ENCODE results near the gene AUTS2.

AUTS2 gene

DNA sequence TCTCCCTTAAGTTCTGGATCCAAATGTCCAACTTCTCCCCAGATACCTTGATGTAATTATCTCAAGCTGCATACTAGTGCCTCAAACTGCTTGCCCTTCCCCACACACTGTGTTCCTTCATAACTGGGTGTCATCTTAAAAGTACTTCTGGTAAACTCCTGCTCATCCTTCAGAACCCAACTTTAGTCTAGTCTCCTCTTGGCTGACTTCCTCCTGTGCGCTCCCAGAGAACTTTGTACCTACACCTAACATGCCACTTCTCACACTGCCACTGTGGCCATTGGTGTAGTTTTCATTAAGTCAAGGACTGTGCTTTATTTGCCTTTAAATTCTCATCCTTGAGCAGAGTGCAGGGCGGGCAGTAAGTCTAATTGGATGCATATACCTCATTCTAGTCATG is 958.5 kb downstream of the AUTS2 start:
- no peak for DNase-seq (ENCODE audit: low read depth)

DNA sequence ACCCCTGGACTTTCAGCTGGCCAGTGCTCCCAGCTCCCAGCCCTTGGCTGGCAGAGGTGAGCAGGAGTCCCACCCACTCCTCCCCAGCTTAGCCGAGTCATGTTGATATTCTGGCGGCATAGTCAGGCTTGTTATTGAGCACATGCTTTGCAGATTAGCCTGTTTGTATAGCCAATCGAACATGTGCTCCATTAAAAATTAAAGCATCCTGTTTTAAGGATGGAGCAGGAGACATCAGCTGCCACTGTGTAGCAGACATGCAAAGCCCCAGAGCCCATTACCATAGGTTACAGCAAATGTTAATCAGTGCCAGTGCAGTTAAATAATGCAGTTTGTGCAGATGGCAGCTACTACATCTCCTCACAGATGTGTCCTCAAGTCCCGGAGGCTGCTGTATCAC is 959.1 kb downstream of the AUTS2 start:
- no peak for DNase-seq (ENCODE audit: low read depth)

DNA sequence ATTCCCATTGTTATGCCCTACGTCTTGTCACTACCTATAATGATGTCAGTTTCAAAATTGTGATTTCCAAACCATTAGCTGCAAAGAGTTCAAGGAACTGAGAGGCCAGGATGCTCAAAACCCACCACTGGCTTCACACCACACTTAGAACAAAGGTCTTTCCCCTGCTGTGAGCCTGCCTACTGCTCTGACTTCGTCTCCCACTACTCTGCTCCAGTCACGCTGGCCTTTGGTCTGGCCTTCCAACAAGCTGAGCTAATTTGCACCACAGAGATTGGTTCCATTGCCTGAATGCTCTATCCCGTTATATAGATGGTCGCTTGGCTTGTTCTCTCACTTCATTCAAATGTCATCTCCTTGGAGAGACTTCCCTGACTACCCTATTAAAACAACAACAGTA is 961.5 kb downstream of the AUTS2 start:
- no peak for DNase-seq (ENCODE audit: low read depth)

DNA sequence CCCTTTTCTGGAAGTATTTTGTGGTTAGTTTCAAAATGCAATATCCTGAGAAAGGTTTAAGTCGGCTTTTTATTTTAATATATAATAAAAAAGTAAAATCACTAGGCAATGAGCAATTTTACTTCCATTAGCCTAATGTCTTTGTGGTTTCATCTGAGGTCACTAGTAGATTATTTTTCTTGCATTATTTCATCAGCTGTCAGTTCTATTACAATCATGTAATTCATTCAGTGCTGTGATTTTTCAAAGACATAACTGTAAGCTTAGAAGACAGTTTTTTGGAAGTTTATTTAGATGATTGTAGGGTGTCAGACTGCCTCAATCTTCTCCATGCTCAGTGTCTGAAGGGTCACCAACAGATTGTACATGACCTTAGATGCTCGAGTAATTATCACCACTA is 965.7 kb downstream of the AUTS2 start:
- no peak for DNase-seq (ENCODE audit: low read depth)

DNA sequence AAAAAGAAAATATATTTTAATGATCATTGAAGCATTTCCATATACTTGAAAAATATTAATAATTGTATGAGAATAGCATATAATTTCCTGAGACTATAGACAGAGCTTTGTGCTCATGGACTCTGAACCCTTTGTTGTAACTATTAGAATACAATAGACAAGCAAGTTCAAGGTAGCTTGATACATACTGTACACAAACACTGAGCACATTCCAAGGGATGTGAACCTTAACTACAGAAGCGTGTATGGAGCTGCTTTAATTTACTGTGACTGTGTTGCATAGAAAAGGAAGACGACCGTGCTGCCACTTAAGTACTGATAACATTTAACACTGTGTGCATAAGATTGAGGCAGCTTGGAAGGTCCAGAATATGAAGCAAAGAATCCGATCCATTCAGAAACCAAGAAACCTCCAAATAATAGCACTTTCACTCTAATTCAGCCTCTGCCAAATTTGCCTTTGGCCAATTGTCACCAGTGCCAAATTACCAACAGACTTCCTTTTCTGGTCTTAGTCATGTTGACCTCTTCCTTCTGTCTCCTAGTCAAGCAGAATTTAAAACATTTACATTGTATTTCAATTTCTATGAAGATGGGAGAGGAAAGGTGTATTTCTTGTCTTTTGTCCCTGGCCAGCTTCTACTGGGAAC is 967.6 kb downstream of the AUTS2 start:
- DNase-seq (ENCODE audit: low read depth): no peak

DNA sequence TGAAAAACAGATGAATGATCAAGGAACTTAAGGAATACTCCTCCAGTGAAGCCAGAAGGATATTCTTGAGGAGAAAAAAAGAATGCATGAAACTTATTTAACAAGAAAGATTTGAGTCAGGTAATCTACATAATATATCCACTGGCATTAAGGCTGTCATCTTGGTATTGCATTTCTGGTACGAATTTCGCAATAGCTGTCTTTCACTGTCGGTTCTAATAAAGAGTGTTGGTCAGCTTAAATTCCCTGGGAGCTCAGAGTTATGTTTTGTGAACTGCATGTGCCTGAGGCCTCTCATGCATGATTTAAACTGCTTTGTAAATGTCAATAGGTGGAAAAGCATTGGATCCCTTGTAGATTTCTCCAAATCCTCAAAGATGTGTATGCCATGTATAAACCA is 968.4 kb downstream of the AUTS2 start:
- no peak for DNase-seq (ENCODE audit: low read depth)

DNA sequence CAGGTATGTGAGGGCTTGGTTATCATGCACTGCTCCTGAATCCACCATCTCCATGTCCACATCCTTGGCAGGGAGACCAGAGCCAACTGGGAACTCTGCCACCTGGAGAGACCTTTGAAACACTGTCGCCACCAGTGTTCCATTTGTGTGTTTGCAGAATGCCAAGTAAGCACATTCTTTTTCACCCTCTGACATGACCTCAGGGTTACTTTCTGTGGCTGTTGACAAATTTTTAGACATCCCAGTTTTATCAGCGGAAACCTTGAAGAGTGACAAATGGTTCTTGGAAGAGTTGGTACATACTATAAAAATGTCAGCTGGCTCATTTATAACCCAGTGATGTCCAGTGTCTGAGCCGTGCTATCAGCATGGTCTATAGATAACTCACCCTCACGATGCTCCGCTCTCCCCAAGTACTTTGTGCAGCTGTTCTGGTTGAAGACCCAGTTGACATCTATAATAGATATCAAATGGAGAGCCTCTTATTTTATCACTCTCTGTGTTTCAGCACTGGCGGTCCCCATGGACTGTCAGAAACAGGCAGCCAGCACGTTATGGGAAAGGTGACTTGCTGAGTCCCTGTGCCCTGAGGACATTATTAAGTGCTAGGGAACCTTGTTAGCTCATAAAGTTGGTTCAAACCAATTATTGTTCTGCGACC is 970.5 kb downstream of the AUTS2 start:
- no peak for DNase-seq (ENCODE audit: low read depth)

DNA sequence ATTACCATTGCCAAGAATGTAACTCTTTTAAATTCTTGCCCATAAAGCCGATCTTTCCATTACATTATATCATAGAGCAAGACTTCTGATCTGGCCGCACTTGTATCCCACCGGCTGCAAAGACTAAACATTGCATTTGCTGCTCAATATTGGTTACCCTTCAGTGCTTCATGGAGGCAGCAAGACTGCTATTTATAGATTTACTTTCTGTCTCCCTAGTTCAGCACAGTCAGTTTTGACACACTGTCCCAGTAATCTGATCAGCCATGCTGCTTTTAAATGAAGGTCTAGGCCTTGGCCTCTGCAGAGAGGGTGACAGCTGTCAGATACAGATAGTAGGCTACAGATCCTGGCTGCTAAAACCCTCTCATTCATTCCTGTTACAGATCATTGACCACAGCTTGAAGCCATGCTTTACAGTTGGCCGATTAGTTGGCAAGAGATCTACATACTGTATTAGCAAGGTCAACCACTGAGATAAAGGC is 971.1 kb downstream of the AUTS2 start:
- no peak for DNase-seq (ENCODE audit: low read depth)

DNA sequence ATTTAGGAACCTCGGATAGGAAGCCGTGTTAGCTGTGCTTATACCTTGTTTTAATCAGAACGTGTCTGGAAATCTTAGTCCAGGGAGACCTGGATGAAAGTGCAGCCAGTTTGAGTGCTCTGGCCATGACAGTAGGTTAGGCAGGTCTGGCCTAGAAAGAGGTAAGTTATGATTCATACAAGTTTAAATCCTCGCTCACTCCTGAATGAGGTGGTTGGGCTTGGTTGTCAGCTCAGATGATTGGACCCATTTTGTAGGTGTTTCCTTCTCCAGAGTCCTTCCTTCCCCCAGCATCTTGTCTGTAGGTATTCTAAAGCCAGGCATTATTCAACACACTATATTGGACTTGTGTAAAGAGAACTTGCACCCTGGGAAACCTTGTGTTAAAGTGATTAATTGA is 971.8 kb downstream of the AUTS2 start:
- DNase-seq (ENCODE audit: low read depth): no peak

DNA sequence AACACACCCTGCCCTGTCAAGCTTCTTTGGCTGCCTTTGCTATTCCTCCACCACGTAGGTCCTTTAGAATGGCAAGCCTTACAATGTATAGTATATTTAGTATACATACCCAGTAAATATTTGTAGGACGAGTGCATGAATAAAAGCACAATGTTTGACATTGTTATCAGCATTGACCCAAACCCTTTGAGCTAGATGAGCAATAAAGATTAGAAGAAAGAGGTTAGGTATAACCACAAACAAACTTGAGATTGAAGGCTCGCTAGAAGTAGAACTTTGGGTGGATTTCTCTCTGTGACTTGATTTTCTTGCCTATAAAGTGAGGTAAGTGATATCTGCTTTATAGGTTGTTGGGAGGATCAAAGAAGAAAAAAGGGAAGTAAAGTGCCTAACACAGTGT is 972.7 kb downstream of the AUTS2 start:
- no peak for DNase-seq (ENCODE audit: low read depth)

DNA sequence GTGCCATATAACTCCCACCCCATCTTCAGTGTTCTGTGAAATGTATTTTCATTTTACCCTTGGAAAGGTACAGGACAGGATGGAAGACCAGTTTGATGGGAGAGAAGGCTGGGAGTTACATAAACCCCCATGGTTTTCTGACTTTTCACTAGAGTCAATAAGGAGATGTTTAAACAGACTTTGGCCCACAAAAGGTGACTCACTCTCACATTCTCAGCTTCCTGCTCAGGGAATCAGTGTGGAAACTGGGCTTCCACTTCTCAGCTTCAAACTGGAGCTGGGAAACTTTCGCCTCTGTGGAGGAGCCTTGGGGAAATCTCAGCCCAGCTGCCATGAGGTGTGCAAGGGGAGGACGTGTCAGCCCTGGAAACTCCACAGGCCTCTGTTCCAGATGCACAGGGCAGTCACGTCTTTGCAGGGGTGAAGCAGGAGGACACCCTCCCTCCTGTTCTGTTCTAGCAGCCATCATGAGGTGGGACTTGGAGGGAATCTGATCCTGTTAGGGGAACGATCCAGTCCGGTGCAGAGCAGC is 973.2 kb downstream of the AUTS2 start:
- DNase-seq (ENCODE audit: low read depth): no peak

DNA sequence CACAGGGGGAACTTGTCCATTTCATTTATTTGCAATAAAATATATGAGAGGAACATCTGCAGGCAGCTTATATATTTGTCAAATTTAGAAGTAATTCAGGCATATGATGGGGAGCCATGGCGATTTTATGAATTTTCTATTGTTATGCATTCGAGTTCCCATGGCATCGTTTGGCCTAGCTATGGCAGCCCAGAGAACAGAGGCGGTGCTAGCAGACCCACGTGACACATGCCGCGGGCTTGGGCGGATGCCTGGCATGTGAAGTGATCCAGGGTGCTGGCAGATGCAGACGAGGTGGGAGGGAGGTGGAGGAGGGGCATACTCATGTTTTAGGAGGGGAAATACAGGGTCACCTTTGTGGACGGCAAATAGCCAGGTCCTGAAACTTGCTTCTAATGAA is 973.7 kb downstream of the AUTS2 start:
- DNase-seq (ENCODE audit: low read depth): no peak

DNA sequence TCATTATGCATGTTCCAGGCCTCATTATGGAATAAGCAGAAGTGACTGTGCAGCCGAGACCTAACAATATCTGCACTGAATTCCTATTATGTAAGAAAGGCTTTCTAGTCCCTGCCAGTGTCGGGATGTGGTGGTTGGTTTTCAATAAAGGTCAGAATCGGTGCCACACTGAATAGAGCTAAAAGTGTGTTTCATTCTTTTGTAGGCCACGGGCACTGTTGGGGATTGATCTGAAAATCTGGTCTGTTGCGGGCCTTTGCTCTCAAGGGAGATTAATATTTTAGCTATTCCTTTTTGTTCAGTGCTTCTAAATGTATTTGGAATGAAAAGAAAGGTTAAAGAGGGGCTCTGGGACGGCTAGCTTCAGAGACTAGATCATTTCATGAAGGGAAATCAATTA is 974.3 kb downstream of the AUTS2 start:
- DNase-seq (ENCODE audit: low read depth): no peak

DNA sequence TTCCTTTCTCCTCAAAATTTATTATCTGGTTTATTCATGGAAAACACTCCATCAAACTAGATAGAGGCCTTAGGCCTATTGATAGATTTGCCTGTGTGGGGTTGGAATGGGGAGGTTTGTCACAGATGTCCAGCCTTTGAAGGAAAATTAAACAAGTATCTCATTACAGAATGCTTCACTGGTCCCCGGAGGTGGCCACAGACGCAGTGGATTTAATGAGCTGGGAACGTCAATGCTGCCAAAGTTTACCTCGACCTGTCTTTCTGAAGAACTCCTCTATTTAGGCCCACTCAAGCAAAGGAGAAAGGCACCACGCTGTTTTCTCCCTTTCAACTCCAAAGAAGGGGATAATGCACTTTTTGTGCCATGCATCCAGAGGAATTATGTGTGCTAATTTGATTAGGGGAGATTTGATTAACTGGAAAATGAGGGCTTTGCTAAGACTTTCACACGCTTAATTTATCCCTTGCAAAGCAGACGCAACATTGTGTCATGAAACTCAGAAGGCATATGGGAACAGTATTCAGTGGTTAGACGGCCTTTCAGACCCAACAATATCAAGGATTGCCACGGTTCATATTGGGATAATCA is 974.9 kb downstream of the AUTS2 start:
- DNase-seq (ENCODE audit: low read depth): no peak

DNA sequence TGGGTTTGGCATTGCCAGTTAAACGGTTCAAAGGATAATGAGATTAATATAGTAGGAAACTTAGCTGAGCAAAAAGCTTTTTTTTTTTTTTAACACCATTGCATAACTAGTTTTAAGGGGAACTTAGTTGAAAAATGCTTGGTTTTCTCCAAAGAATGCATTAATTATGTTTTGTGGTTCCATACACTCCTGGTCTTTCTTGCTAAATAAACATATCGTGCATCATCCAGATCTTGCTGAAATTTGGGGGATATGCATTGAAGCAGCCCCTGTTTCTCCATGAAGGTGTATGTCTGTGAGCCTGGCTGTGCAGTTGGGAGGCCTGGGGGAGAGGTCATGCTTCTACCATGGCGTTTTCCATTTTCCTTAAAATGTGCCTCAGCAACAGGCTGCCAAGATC is 975.4 kb downstream of the AUTS2 start:
- DNase-seq (ENCODE audit: low read depth): no peak

DNA sequence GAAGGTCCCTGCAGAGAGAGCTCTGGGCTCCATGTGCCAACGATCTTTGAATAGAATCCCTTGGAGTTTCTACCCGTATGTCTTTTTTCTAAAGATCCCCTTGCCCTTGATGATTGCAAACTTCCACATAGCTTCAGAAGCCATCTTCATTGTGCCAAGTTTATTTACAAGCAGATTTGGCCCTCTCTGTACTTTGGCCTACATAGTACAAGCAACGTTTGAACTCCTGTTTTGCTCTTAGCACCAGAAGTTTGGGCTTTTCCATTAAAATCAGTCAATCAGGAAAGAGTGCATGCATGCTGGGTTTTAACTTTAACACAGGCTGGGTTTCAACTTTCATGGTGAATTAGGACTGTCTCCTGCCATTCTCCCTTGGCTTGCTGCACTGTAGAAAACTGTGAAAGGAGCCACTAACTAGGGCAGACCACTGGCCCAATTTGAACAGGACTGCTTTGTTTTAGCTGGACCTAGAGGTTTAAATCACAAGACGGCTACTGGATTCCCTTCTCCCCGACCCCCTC is 976.1 kb downstream of the AUTS2 start:
- DNase-seq (ENCODE audit: low read depth): no peak

DNA sequence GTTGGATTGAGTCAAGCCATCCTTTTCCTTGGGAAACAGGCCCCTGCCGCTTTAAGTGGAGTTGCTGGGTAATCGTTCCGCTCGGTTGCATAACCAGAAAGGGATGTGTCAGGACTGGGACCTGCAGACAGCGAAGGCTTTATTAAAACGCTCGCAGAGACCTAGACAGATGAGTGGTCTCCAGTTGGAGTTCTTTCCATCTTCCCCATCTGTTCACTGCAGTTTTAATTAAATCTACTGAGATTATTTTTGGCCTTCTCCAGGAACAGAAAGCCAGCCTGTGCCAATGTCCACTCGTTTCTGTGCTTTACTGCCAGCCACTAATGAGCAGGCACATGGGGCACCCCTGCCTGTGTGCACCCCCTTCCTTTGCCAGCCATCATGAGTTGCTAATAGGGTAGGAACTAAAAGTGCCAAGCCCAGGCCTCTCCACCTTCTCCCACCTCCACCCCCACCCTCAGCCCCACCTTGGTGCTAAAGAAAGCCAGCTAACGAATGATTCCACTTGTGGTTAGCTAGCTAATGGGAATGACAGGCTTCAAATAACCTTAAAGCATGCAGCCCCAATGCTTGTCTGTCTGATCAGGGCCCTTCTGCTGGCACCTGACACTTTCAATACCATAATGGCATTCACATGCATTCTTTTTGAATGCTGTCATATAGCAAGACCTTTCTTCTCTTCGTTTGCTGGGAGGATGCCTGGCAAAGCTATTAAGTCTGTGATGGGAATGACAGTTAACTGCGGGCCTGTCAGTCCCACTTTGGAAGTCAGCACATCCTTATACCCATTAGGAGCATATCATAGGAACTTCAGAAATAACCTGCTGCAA is 976.9 kb downstream of the AUTS2 start:
- DNase-seq (ENCODE audit: low read depth): no peak

DNA sequence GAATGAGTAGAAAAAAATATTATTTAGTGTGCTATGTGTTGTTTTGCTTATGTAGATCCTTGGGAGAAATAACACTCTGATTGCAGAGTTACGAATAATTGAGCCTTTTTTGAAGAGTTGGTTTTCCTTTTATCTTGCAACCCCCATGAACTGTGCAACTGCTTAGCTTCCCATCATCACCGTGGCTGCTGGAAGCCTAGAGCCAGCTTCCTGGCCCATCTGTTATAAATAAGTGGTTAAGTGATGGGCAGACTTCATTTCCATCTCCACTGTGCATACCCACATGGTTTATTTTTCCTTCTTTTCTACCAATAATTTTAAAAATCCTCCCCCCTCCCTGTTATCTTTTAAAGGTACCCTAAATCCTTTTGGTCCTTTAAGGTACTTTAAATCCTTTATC is 978.8 kb downstream of the AUTS2 start:
- no peak for DNase-seq (ENCODE audit: low read depth)

DNA sequence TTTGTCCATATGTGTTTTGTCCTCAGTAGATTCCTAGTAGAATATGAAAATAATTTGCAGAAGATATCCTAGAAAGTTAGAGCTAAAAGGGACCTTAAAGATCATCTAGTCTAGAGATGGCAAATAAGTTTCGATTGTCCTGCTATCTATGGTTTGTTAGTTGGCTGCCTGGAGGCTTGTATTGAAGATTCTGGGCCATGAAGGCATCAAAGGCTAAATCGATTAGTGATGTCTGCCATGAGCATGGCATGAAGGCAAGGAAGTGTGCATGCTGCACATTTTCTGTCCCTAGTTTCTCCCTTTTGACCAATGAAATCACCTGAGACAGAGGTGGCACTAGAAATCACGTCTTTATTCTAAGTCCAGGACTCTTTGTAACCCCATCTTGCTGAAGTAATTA is 979.9 kb downstream of the AUTS2 start:
- no peak for DNase-seq (ENCODE audit: low read depth)

DNA sequence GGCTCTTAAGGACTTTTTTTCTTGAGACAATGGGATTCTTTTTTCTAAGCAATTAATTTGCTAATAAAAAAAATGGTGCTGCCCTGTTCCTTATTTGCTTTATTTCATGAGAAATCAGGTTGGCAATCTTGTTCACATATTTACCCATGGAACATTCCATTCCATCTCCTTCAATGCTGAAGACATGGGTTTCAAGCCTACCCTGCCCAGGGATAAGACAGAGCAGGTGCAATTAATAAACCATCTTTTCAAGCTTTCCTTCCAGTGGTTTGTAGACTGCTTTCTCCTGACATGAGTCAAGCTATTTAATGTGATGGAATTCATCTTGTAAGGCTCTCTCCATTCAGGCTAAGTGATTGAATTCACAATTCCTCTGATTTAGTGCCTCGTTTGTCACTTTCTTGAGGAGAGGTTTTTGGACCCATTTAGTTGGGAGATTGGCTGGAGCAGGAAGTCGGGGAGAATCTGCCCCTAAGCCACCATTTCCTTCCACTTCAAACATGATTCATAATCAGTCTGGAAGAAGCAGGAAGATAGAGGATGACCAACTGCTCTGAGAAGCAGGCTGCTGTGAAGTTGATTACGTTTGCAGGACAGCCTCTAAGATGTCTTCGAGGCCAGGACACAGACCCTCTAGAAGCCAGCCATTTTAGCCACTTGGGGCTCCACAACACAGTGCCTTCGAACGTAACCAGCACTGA is 981.3 kb downstream of the AUTS2 start:
- no peak for DNase-seq (ENCODE audit: low read depth)

DNA sequence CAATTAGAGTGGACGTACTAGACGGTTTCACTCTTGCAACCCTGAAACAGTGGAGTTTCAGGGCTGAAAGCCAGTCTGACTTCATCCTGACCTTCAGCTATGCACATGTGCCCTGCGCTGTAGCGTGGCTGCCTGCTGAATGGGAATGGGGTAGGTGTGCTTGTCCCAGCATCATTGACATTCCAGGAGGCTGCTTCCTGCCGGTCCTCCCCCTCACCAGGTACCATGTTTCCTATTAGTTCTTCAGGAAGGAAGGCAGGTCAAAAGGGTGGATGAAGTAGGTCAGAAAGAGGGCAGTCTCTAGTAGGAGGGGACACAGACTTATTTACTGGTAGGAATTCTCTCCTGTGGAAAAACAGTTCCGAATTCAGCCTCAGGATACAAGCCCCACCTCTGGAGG is 981.9 kb downstream of the AUTS2 start:
- no peak for DNase-seq (ENCODE audit: low read depth)

Measured in CMK (cell line).